Measurements from ENCODE around the gene MTFR1L.

The MTFR1L gene

GRCh38 chr1:25861316-25862286 is 41.8 kb downstream of the MTFR1L start:
- DNase-seq (ENCODE audit: low spot score): no peak

GRCh38 chr1:25862785-25863485 is 43.2 kb downstream of the MTFR1L start:
- no peak for DNase-seq (ENCODE audit: low spot score)

GRCh38 chr1:25863486-25864262 is 43.9 kb downstream of the MTFR1L start:
- DNase-seq (ENCODE audit: low spot score): no peak

GRCh38 chr1:25864434-25864833 is 44.7 kb downstream of the MTFR1L start:
- DNase-seq (ENCODE audit: low spot score): no peak

- no peak for DNase-seq (ENCODE audit: low spot score)
Measured at GRCh38 chr1:25866288-25866687, 46.5 kb downstream of the MTFR1L start.

GRCh38 chr1:25867210-25867991 is 47.6 kb downstream of the MTFR1L start:
- peak; percentile 88 for DNase-seq (ENCODE audit: low spot score)

GRCh38 chr1:25869909-25870606 is 50.3 kb downstream of the MTFR1L start:
- DNase-seq (ENCODE audit: low spot score): no peak

- no peak for DNase-seq (ENCODE audit: low spot score)
Measured at GRCh38 chr1:25870614-25871013, 50.9 kb downstream of the MTFR1L start.

GRCh38 chr1:25871086-25871703 is 51.4 kb downstream of the MTFR1L start:
- DNase-seq (ENCODE audit: low spot score): no peak

GRCh38 chr1:25871704-25872494 is 52.1 kb downstream of the MTFR1L start:
- DNase-seq (ENCODE audit: low spot score): no peak

GRCh38 chr1:25872713-25873112 is 53.0 kb downstream of the MTFR1L start:
- DNase-seq (ENCODE audit: low spot score): no peak

- peak; percentile 31 for DNase-seq (ENCODE audit: low spot score)
Measured at GRCh38 chr1:25873120-25873519, 53.4 kb downstream of the MTFR1L start.

GRCh38 chr1:25874209-25874608 is 54.5 kb downstream of the MTFR1L start:
- no peak for DNase-seq (ENCODE audit: low spot score)

GRCh38 chr1:25874635-25875153 is 54.9 kb downstream of the MTFR1L start:
- no peak for DNase-seq (ENCODE audit: low spot score)

GRCh38 chr1:25875154-25875855 is 55.6 kb downstream of the MTFR1L start, which contains the start of gene PAQR7:
Gene PAQR7, minus strand, starts transcription at chr1:25875708. Its CDS starts 11,869 bp downstream, at chr1:25863839.
- peak; percentile 82 for DNase-seq (ENCODE audit: low spot score)

- DNase-seq (ENCODE audit: low spot score): no peak
Measured at GRCh38 chr1:25875856-25876692, 56.3 kb downstream of the MTFR1L start.

- DNase-seq (ENCODE audit: low spot score): no peak
Measured at GRCh38 chr1:25876693-25877077, 56.9 kb downstream of the MTFR1L start.

- no peak for DNase-seq (ENCODE audit: low spot score)
Measured at GRCh38 chr1:25877155-25877554, 57.4 kb downstream of the MTFR1L start.
